Mesendoderm (in vitro differentiated cells): ENCODE data around the gene SPECC1L.
"Not testable (repeated sequence)": the region's sequence is repeated elsewhere in the genome, so short reads cannot be mapped to it uniquely, and the experiment has no call there.

Experiments
- DNase-seq: peaks from one replicate; pipeline ENCODE4 v3.0.0; 2013
- H2AK5ac ChIP-seq: 2 replicates; pipeline ENCODE4 v1.6.1; 2013; ENCODE audit warnings: low read length, inconsistent platforms
- H2BK120ac ChIP-seq: 2 replicates; pipeline ENCODE4 v1.6.1; 2013; ENCODE audit warnings: low read depth, mild to moderate bottlenecking, low read length, moderate library complexity, mixed read lengths
- H2BK15ac ChIP-seq: replicated peaks from 2 replicates; pipeline ENCODE4 v1.6.1; 2013; ENCODE audit warnings: low read depth, mild to moderate bottlenecking, moderate library complexity
- H2BK5ac ChIP-seq: 2 replicates; pipeline ENCODE4 v1.6.1; 2013; ENCODE audit warnings: low read length, inconsistent platforms
- H3K18ac ChIP-seq: 2 replicates; pipeline ENCODE4 v1.6.1; 2013; ENCODE audit warnings: mild to moderate bottlenecking, low read length, mixed read lengths
- H3K23ac ChIP-seq: one replicate; pipeline ENCODE4 v1.6.1; 2013; ENCODE audit warnings: low read length
- H3K27ac ChIP-seq: 2 replicates; pipeline ENCODE4 v1.5.1; 2013; ENCODE audit warnings: low read depth, mild to moderate bottlenecking, inconsistent platforms, low read length, moderate library complexity
- H3K27me3 ChIP-seq: 2 replicates; pipeline ENCODE4 v1.6.1; 2013; ENCODE audit warnings: low read length, control low read depth, mild to moderate bottlenecking, inconsistent platforms; ENCODE audit not compliant: insufficient read depth, poor library complexity
- H3K36me3 ChIP-seq: 2 replicates; pipeline ENCODE4 v1.6.1; 2013; ENCODE audit warnings: low read length, inconsistent platforms; ENCODE audit not compliant: control insufficient read depth, insufficient read depth
- H3K4ac ChIP-seq: one replicate; pipeline ENCODE4 v1.6.1; 2013; ENCODE audit warnings: low read depth, mild to moderate bottlenecking, low read length, moderate library complexity
- H3K4me1 ChIP-seq: 2 replicates; pipeline ENCODE4 v1.6.1; 2013; ENCODE audit warnings: low read depth, low read length, inconsistent platforms; ENCODE audit not compliant: control insufficient read depth
- H3K4me2 ChIP-seq: 2 replicates; pipeline ENCODE4 v1.6.1; 2013; ENCODE audit warnings: low read length
- H3K4me3 ChIP-seq: 2 replicates; pipeline ENCODE4 v1.5.1; 2013; ENCODE audit warnings: mild to moderate bottlenecking, low read length
- H3K56ac ChIP-seq: one replicate; pipeline ENCODE4 v1.6.1; 2013; ENCODE audit warnings: low read length
- H3K79me1 ChIP-seq: 2 replicates; pipeline ENCODE4 v1.6.1; 2013; ENCODE audit warnings: low read length, inconsistent platforms
- H3K79me2 ChIP-seq: 2 replicates; pipeline ENCODE4 v1.6.1; 2013; ENCODE audit warnings: mild to moderate bottlenecking, low read length; ENCODE audit not compliant: control insufficient read depth, insufficient read depth
- H3K9ac ChIP-seq: 2 replicates; pipeline ENCODE4 v1.6.1; 2013; ENCODE audit warnings: low read length, inconsistent platforms
- H4K5ac ChIP-seq: one replicate; pipeline ENCODE4 v1.6.1; 2013; ENCODE audit warnings: low read length
- H4K8ac ChIP-seq: one replicate; pipeline ENCODE4 v1.6.1; 2013; ENCODE audit warnings: low read depth, mild to moderate bottlenecking, control low read depth, low read length, moderate library complexity
- WGBS: extraction: QIAGEN DNeasy Blood & Tissue Kit; methylation state at CpG from one replicate; pipeline ENCODE4 v1.1.7; 2013; ENCODE audit warnings: low lambda C conversion rate, missing lambda C conversion rate; ENCODE audit not compliant: insufficient coverage; ENCODE audit errors: extremely low coverage; 5-methylcytosine and 5-hydroxymethylcytosine counted together

SPECC1L gene

DNA sequence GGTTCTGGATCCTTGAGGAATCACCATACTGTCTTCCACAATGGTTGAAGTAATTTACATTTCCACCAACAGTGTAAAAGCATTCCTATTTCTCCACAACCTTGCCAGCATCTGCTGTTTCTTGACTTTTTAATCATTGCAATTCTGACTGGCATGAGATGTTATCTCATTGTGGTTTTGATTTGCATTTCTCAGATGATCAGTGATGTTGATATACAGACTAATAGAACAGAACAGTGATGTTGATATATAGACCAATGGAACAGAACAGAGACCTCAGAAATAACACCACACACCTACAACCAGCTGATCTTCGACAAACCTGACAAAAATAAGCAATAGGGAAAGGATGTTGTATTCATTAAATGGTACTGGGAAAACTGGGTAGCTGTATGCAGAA is 29.9 kb downstream of the SPECC1L start:
- not testable (repeated sequence) for H3K36me3 ChIP-seq, H3K27ac ChIP-seq, H4K5ac ChIP-seq, DNase-seq, H3K4me3 ChIP-seq, H2BK5ac ChIP-seq, H3K4ac ChIP-seq, H3K56ac ChIP-seq, H3K9ac ChIP-seq, H4K8ac ChIP-seq, H3K23ac ChIP-seq, H2AK5ac ChIP-seq, H3K18ac ChIP-seq, H3K79me2 ChIP-seq, H2BK15ac ChIP-seq, H2BK120ac ChIP-seq, H3K4me1 ChIP-seq, H3K27me3 ChIP-seq, H3K4me2 ChIP-seq
- peaks cover 13% of the 10 kb centered on the region for H3K79me1 ChIP-seq
- WGBS: no CpG with 5 or more reads among the region's 1 CpG

DNA sequence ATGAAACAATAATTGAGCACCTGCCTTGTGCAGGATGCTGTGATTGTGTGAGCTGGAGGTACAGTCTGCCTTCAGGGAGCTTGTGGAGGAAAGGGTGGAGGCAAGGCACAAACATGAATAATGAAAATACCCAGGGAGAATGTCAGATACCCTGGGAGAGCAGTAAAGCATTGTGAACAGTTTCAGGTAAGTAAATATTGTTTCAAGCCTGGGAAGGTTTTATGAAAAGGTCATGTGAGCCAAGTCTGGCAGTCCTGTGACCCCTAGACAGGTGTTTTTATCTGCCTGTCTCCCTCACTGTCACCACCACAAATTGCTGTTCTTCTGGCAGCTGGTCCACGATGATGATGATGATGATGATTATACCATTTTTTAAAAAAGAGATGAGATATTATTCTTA is 32.0 kb downstream of the SPECC1L start:
- Histone ChIP-seq H3K4me2 (no peak overlapping the region), H3K36me3 (peaks cover 3% of the 10 kb centered on the region), H3K4me1 (no peaks in the 10 kb centered on the region)

DNA sequence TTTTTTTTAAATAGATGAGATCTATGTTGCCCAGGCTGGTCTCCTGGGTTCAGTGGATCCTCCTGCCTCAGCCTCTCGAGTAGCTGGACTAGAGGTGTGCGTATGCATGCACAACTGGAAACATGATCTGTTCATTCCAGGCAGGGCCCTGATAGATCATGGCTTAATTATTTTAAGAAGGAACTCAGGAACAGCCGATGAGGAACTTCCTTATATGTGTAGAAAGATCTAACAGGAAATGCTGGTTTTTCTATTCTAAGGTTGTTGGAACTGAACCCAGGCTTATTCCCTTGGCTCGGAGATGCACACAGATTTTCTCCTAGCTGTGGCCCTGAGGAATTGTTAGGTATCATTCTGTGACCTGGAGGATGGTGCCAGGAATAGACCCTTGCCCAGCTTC is 32.4 kb downstream of the SPECC1L start:
- Histone ChIP-seq H3K4me3 (no peak overlapping the region), H3K23ac (no peak overlapping the region), H2BK5ac (no peak overlapping the region), H3K36me3 (peaks cover 3% of the 10 kb centered on the region), H3K4me1 (no peaks in the 10 kb centered on the region), H3K56ac (no peak overlapping the region), H3K79me2 (peaks cover 2% of the 10 kb centered on the region), H3K27ac (no peak overlapping the region), H3K79me1 (peaks cover 19% of the 10 kb centered on the region), H2BK15ac (no peak overlapping the region), H4K5ac (no peak overlapping the region), H3K18ac (no peak overlapping the region), H3K4me2 (no peak overlapping the region), H4K8ac (no peak overlapping the region), H2AK5ac (no peak overlapping the region), H3K9ac (no peak overlapping the region), H3K27me3 (no peaks in the 10 kb centered on the region), H3K4ac (no peak overlapping the region), H2BK120ac (no peak overlapping the region)
- no peak for DNase-seq
- no CpG with 5 or more reads among the region's 4 CpGs for WGBS

More for the DNA sequence above, 32.0 kb downstream of the SPECC1L start:
- Histone ChIP-seq H2AK5ac (no peak overlapping the region), H3K4ac (no peak overlapping the region), H4K5ac (no peak overlapping the region), H3K23ac (no peak overlapping the region), H2BK120ac (no peak overlapping the region), H3K79me1 (peaks cover 19% of the 10 kb centered on the region), H3K9ac (no peak overlapping the region), H3K79me2 (peaks cover 2% of the 10 kb centered on the region), H3K4me3 (no peak overlapping the region), H2BK15ac (no peak overlapping the region), H3K27me3 (no peaks in the 10 kb centered on the region), H2BK5ac (no peak overlapping the region), H3K18ac (no peak overlapping the region), H3K27ac (no peak overlapping the region), H3K56ac (no peak overlapping the region), H4K8ac (no peak overlapping the region)
- DNase-seq: no peak
- WGBS: no CpG with 5 or more reads among the region's 1 CpG

DNA sequence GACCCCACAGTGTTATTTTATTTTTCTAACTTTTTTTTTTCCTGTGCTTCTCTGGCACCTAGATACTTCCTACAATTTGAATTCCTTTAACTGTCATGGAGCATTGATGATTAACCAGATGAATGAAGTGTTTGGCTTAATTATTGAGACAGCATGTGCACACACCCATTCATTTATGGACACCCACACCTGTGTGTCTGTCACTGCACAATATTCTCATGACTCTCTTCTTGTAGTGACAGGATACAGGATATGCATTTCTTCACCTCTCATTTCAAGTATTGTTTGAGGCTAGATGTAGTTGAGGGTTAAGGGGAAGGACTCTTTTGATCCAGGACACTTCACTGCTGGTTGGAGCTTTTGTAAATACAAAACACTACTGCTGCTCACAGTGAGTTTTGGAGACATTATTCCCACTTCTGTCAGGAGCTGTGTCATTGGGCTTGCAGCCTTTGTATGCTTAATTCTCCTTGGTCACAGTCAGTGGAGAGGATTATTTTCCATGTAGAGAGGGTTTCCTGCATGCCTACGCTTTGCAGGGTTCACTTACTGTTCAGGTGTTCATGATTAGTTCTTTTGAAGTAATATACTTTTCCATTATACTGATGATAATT is 33.5 kb downstream of the SPECC1L start:
- WGBS: no CpG with 5 or more reads among the region's 1 CpG
- Histone ChIP-seq H3K27ac (no peak overlapping the region), H3K4me3 (no peak overlapping the region), H3K79me2 (peaks cover 1% of the 10 kb centered on the region), H2BK15ac (no peak overlapping the region), H3K36me3 (peaks cover 5% of the 10 kb centered on the region), H2AK5ac (no peak overlapping the region), H3K23ac (no peak overlapping the region), H3K9ac (no peak overlapping the region), H4K8ac (no peak overlapping the region), H3K27me3 (no peaks in the 10 kb centered on the region), H3K18ac (no peak overlapping the region), H4K5ac (no peak overlapping the region), H3K4me2 (no peak overlapping the region), H2BK120ac (no peak overlapping the region), H3K56ac (no peak overlapping the region), H3K4me1 (no peaks in the 10 kb centered on the region), H3K79me1 (peaks cover 19% of the 10 kb centered on the region), H2BK5ac (no peak overlapping the region), H3K4ac (no peak overlapping the region)
- no peak for DNase-seq

DNA sequence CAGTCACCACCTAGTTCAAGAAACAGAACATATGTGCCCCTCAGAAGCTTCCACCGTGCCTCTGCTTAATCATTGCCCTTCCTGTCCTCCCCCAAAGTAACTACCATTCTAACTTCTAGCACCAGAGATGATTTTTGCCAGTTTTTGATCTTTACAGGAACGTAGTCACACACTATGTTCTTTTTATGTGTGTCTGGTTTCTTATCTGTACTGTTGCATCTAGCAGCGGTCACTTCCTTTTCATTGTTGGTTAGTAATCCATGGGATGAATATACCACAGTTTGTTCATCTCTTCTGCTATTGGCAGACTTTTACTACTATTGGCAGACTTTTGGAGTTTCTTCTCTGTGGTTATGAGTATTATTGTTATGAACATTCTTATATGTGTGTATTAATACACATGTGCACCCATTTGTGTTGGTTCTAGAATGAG is 34.6 kb downstream of the SPECC1L start:
- H3K79me1 ChIP-seq: peaks cover 18% of the 10 kb centered on the region
- no peak overlapping the region for H2BK15ac ChIP-seq
- no peak overlapping the region for H2BK5ac ChIP-seq
- no CpG with 5 or more reads among the region's 3 CpGs for WGBS
- H3K4me3 ChIP-seq: no peak overlapping the region
- H3K27ac ChIP-seq: no peak overlapping the region
- no peaks in the 10 kb centered on the region for H3K4me1 ChIP-seq
- H3K36me3 ChIP-seq: peaks cover 5% of the 10 kb centered on the region
- no peak overlapping the region for H2AK5ac ChIP-seq
- H4K8ac ChIP-seq: no peak overlapping the region
- no peak overlapping the region for H3K9ac ChIP-seq
- H3K4ac ChIP-seq: no peak overlapping the region
- no peak overlapping the region for H3K4me2 ChIP-seq
- H3K56ac ChIP-seq: no peak overlapping the region
- no peak overlapping the region for H4K5ac ChIP-seq
- H3K23ac ChIP-seq: no peak overlapping the region
- H3K18ac ChIP-seq: no peak overlapping the region
- DNase-seq: no peak
- H2BK120ac ChIP-seq: no peak overlapping the region
- no peaks in the 10 kb centered on the region for H3K27me3 ChIP-seq
- peaks cover under 1% of the 10 kb centered on the region for H3K79me2 ChIP-seq

DNA sequence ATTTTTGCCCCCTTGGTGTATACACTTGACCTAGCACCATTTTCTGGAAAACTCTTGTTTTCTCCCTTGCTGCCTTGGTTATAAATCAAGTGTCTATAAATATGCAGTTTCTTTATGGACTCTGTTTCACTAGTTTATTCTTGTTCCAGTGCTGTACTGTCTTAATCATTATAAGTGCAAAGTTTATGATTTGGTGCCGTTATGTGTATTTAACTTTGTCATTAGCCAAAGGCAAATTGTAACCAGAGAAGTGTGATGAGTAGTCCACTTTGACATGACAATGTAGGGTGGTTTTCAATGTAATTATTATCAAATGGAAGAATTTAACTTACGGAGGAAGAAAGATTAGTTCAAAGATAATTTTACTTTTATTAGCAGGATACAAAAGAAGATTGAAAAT is 40.3 kb downstream of the SPECC1L start:
- Histone ChIP-seq H3K4ac (no peak overlapping the region), H3K9ac (no peak overlapping the region), H2AK5ac (no peak overlapping the region), H3K79me1 (peaks cover 6% of the 10 kb centered on the region), H4K8ac (no peak overlapping the region), H4K5ac (no peak overlapping the region), H3K56ac (no peak overlapping the region), H3K4me1 (no peaks in the 10 kb centered on the region), H3K18ac (no peak overlapping the region), H3K4me2 (no peak overlapping the region), H2BK120ac (no peak overlapping the region), H3K79me2 (peaks cover 2% of the 10 kb centered on the region), H3K4me3 (no peak overlapping the region), H3K36me3 (peaks cover 4% of the 10 kb centered on the region), H2BK15ac (no peak overlapping the region), H3K27me3 (no peaks in the 10 kb centered on the region), H2BK5ac (no peak overlapping the region), H3K23ac (no peak overlapping the region), H3K27ac (no peak overlapping the region)
- no peak for DNase-seq
- WGBS: no CpG with 5 or more reads among the region's 2 CpGs
